OCI-LY3 (cell line): ENCODE measurements around the gene TNKS2.

Experiments
- EZH2phosphoT487 ChIP-seq: fragments of 200-600 bp; shearing (Covaris generic); IDR thresholded peaks from 2 replicates; pipeline ENCODE4 v1.6.1; 2018; ENCODE audit warnings: antibody characterized with exemption, mixed run types, low read depth
- TF ChIP-seq, protein P1 (sequence below): fragments of 200-600, 300-600 bp; sonication (generic); IDR thresholded peaks from 2 replicates; pipeline ENCODE4 v1.5.1; 2014; ENCODE audit warnings: antibody characterized with exemption, low read length, low read depth

DNA sequence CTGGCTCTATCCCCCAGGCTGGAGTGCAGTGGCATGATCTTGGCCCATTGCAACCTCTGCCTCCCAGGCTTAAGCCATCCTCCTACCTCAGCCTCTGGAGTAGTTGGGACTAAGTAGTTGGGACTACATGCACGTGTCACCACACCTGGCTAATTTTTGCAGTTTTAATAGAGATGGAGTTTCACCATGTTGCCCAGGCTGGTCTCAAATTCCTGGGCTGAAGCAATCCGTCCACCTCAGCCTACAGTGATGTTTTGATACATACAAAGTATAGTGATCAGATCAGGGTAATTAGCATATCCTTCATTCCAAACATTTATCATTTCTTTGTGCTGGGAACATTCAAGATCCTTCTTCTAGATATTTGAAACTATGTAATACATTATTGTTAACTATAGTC lies 22.5 kb upstream of the TNKS2 start:
- TF ChIP-seq, protein P1, sequence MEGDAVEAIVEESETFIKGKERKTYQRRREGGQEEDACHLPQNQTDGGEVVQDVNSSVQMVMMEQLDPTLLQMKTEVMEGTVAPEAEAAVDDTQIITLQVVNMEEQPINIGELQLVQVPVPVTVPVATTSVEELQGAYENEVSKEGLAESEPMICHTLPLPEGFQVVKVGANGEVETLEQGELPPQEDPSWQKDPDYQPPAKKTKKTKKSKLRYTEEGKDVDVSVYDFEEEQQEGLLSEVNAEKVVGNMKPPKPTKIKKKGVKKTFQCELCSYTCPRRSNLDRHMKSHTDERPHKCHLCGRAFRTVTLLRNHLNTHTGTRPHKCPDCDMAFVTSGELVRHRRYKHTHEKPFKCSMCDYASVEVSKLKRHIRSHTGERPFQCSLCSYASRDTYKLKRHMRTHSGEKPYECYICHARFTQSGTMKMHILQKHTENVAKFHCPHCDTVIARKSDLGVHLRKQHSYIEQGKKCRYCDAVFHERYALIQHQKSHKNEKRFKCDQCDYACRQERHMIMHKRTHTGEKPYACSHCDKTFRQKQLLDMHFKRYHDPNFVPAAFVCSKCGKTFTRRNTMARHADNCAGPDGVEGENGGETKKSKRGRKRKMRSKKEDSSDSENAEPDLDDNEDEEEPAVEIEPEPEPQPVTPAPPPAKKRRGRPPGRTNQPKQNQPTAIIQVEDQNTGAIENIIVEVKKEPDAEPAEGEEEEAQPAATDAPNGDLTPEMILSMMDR, result no peak
- no peak for TF ChIP-seq EZH2phosphoT487
